ENCODE results near the gene MEF2D.

DNA sequence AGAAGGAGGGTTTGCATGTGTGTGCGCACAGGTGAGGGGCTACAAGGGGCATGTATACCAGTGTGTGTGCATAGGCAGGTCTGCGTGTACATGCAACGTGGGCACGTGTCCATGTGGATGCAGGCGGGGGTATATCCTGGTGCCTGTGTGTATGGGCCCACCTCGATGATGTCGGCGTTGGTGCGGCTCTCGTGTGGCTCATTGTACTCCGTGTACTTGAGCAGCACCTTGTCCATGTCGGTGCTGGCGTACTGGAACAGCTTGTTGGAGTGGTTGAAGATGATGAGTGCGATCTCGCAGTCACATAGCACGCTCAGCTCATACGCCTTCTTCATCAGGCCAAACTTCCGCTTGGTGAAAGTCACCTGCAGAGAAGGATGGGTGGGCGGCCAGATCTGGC lies 18.3 kb downstream of the MEF2D start:
- TF ChIP-seq, protein P1, sequence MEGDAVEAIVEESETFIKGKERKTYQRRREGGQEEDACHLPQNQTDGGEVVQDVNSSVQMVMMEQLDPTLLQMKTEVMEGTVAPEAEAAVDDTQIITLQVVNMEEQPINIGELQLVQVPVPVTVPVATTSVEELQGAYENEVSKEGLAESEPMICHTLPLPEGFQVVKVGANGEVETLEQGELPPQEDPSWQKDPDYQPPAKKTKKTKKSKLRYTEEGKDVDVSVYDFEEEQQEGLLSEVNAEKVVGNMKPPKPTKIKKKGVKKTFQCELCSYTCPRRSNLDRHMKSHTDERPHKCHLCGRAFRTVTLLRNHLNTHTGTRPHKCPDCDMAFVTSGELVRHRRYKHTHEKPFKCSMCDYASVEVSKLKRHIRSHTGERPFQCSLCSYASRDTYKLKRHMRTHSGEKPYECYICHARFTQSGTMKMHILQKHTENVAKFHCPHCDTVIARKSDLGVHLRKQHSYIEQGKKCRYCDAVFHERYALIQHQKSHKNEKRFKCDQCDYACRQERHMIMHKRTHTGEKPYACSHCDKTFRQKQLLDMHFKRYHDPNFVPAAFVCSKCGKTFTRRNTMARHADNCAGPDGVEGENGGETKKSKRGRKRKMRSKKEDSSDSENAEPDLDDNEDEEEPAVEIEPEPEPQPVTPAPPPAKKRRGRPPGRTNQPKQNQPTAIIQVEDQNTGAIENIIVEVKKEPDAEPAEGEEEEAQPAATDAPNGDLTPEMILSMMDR (IDR thresholded peaks at IDR 0.05): no peak
- TF ChIP-seq POLR2A (IDR thresholded peaks at IDR 0.05): no peak

Data from testis (tissue), 2 donors.